Right ventricle myocardium inferior (tissue), 1 donor: Measurements from ENCODE around the gene HGF. TPM values are rescaled to one million over a fixed set of nuclear protein-coding genes. Genes with fewer than 3 reads are reported as not detected.

Experiments
- ATAC-seq: fragments of 200-7000 bp; cut with Tn5 transposase; one replicate; pipeline ENCODE4 v1.9.1; 2020; ENCODE audit warnings: mild to moderate bottlenecking, moderate library complexity
- DNase-seq: peaks from one replicate; pipeline ENCODE4 v3.0.0; 2021; ENCODE audit errors: missing footprints
- intact Hi-C: fragments of 100-400 bp; cut with DNase I; formaldehyde crosslinking; loops from one replicate; pipeline ENCODE4 v1.11.0; 2022
- total RNA-seq: library from RNA; stranded (reverse); fragmentation: NEBNext Ultra II Directional; extraction: Animal tissue kit (Norgen Biotek cat#: 25700); gene quantifications from one replicate; pipeline ENCODE4 v1.2.1, GENCODE V29; 2021
- donor health status: DM: no; HTN: yes; CAD: no; lungs with severe emphysema.

The HGF gene
- total RNA-seq, 1 donor from 2014 or later, result 3.1 TPM

- intact Hi-C loops, result no loop called here
- DNase-seq, result no peak
- ATAC-seq, result no peak
Observed at GRCh38 chr7:81662531-81662930, 107.3 kb downstream of the HGF start.

GRCh38 chr7:81659697-81660395, 110.0 kb downstream of the HGF start:
- no peak for DNase-seq
- intact Hi-C loops, result no loop called here
- ATAC-seq, result no peak

DNA sequence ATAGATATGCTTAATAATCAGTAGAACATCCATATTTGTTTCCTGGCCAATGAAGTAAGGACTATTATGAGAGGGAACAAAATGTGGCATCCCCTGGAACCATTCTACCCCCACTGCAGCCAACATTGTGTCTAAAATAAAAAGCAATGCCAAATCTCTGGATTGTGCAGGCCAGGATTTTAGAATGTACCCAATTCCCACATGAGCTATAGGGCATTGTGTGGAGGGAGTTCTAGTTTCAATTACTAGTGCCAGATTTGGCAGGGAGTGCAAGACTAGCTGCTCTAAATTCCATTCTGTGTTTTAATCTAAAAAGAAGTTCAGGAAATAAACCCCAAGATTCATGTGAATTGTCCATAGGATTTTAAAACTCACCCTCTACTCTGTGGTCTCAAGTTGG, 112.3 kb downstream of the HGF start:
- intact Hi-C loops, result no loop called here
- no peak for ATAC-seq
- no peak for DNase-seq

DNA sequence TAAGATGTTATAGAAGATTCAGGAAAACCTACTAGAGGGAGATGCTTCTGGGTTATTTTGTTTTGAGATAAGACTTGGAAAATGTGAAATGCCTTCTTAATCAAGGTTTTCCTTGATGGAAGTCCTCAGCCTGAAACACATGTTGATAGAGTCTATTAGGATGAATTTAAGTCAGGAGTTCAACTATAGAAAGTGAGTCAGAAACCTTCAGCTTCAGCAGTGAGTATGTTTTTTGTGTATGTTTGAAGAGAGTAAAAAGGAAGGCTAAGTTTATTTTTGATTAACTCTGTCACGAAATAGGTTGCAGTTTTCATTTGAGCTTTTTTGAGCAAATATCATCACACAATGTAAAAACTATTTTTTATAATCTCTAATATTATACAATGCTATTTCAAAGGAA, 114.6 kb downstream of the HGF start:
- intact Hi-C loops, result no loop called here

DNA sequence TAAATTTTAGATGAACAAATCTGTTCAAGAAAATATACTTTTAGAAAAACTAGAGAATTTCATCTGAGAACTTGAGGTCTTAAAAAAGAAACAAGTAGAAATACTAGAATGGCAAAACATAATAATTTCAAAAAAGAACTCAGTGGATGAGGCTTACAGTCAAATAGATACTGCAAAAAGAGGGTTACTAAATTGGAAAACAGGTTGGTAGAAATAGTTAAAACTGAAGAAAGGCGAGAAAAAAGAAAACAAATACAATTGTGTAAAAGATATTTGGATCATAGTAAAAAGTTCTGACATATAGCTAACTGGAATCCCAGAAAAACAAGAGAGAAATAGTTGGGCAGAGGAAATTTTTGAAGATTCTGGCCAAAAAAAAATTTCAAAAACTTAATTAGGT, 117.6 kb downstream of the HGF start:
- DNase-seq (no peak), ATAC-seq (no peak)
- intact Hi-C loops, result no loop called here

More for the DNA sequence above, 114.6 kb downstream of the HGF start:
- DNase-seq (no peak), ATAC-seq (no peak)
